CD4-positive, alpha-beta T cell treated with Interleukin-6 at 100 ng/mL for 8 hours (primary cell): ENCODE measurements around the gene PPBP.

Experiments used
- DNase-seq: peaks from one replicate; pipeline ENCODE4 v3.0.0-alpha.2; 2020; ENCODE audit warnings: mixed read lengths, low spot score

PPBP gene

GRCh38 chr4:73948291-73948690 is 39.7 kb downstream of the PPBP start:
- DNase-seq: no peak

GRCh38 chr4:73947239-73947985 is 40.6 kb downstream of the PPBP start:
- no peak for DNase-seq

DNA sequence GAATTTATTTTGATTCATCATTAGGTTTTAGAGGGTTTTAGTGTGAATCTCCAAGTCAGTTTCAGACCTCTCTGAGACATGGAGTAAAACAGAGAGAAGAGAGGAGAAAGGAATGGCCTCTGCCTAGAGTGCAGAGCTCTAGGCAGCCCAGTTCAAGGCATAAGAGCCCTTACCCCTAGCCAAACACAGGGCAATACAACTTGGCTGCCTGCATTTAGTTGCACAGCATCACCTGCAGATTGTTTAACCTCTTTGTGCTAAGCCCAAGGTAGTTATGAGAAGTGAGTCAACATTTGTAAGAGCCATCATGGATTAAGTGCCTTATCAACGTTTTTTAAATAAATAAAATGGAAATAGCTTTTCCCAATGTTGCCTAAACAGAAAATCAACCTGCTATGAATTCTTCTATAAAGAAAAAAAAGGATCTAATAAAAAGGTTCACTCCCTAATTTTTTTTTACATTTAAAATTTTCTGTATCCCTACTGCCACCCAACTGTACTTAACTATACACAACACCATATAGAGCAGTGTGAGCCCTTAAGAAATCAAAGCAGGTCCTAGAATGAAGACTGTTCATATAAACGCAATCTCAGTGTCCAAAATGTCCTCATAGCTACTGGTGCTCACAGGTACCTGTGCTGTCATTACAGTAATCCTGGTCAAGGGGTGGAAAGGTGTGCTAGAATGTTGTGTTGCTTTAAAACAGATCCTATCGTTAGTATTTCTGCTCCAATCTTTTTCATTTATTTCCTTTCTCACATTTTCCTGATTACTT is 42.1 kb downstream of the PPBP start:
- DNase-seq: no peak

GRCh38 chr4:73945140-73945539 is 42.9 kb downstream of the PPBP start:
- no peak for DNase-seq

- DNase-seq: no peak
These were observed 43.7 kb downstream of the PPBP start for GRCh38 chr4:73944061-73944875.

- DNase-seq: no peak
These were observed 44.4 kb downstream of the PPBP start for GRCh38 chr4:73943555-73943954.

GRCh38 chr4:73936969-73937368 is 51.0 kb downstream of the PPBP start:
- DNase-seq: no peak
